Hepatocyte (in vitro differentiated cells): ENCODE data around the gene TUBG1. TPM values are rescaled to one million over a fixed set of nuclear protein-coding genes. Genes with fewer than 3 reads are reported as not detected.

ENCODE experiments used
- DNase-seq: peaks from one replicate; pipeline ENCODE4 v3.0.0-alpha.2; 2016; ENCODE audit warnings: low spot score
- H2AFZ ChIP-seq: fragments of 200-600 bp; sonication (generic); 2 replicates; pipeline ENCODE4 v1.6.0; 2016; ENCODE audit warnings: antibody characterized with exemption, mild to moderate bottlenecking
- H3K27ac ChIP-seq: fragments of 200-600 bp; sonication (generic); 2 replicates; pipeline ENCODE4 v1.5.1; 2016; ENCODE audit warnings: mild to moderate bottlenecking
- H3K27me3 ChIP-seq: fragments of 200-600 bp; sonication (generic); 2 replicates; pipeline ENCODE4 v1.6.1; 2016
- H3K36me3 ChIP-seq: fragments of 200-600 bp; sonication (generic); replicated peaks from 2 replicates; pipeline ENCODE4 v1.5.1; 2016; ENCODE audit warnings: low read depth; ENCODE audit not compliant: insufficient read depth
- H3K4me1 ChIP-seq: fragments of 200-600 bp; sonication (generic); 2 replicates; pipeline ENCODE4 v1.5.1; 2016; ENCODE audit warnings: mild to moderate bottlenecking, moderate library complexity; ENCODE audit not compliant: insufficient read depth
- H3K4me2 ChIP-seq: fragments of 200-600 bp; sonication (generic); 2 replicates; pipeline ENCODE4 v1.6.0; 2016
- H3K4me3 ChIP-seq: fragments of 200-600 bp; sonication (generic); 2 replicates; pipeline ENCODE4 v1.5.1; 2016; ENCODE audit warnings: mild to moderate bottlenecking
- H3K79me2 ChIP-seq: fragments of 200-600 bp; sonication (generic); 2 replicates; pipeline ENCODE4 v1.6.0; 2017; ENCODE audit warnings: mild to moderate bottlenecking
- H3K9me2 ChIP-seq: fragments of 200-600 bp; sonication (generic); replicated peaks from 2 replicates; pipeline ENCODE4 v1.6.0; 2017; ENCODE audit warnings: mild to moderate bottlenecking; ENCODE audit not compliant: insufficient read depth
- H3K9me3 ChIP-seq: fragments of 200-600 bp; sonication (generic); 2 replicates; pipeline ENCODE4 v1.5.1; 2016; ENCODE audit warnings: low read depth, mild to moderate bottlenecking
- H4K20me1 ChIP-seq: fragments of 200-600 bp; sonication (generic); 2 replicates; pipeline ENCODE4 v1.6.0; 2016; ENCODE audit warnings: mild to moderate bottlenecking; ENCODE audit not compliant: insufficient read depth, poor library complexity, severe bottlenecking
- CTCF ChIP-seq: fragments of 200-600 bp; sonication (generic); IDR thresholded peaks from 2 replicates; pipeline ENCODE4 v1.5.1; 2016; ENCODE audit warnings: antibody characterized with exemption, mild to moderate bottlenecking; ENCODE audit not compliant: poor library complexity
- EZH2 ChIP-seq: fragments of 200-600 bp; sonication (generic); IDR thresholded peaks from 2 replicates; pipeline ENCODE4 v1.6.1; 2016; ENCODE audit warnings: antibody characterized with exemption, mild to moderate bottlenecking, borderline replicate concordance
- EZH2phosphoT487 ChIP-seq: fragments of 200-600 bp; sonication (generic); IDR thresholded peaks from one replicate; pipeline ENCODE4 v1.6.1; 2018; ENCODE audit warnings: antibody characterized with exemption, mild to moderate bottlenecking, low read depth, moderate library complexity; ENCODE audit not compliant: unreplicated experiment, severe bottlenecking
- WGBS: methylation state at CpG from one replicate; pipeline ENCODE4 v1.1.6; 2016; ENCODE audit warnings: low lambda C conversion rate; ENCODE audit errors: missing lambda C conversion rate; 5-methylcytosine and 5-hydroxymethylcytosine counted together
- polyA plus RNA-seq: library from polyadenylated mRNA; unstranded; fragments of >200 nt; fragmentation: Nextera tagmentation; extraction: Ambion mirVana; gene quantifications from 2 replicates; pipeline ENCODE4 v1.2.1, GENCODE V29; 2016
- total RNA-seq: library from RNA; depleted of rRNA; stranded (reverse); fragments of >200 nt; gene quantifications from 2 replicates; pipeline ENCODE4 v1.2.3, GENCODE V29; 2014

TUBG1 gene
- total and polyA plus RNA-seq, 2 experiments from 2014 or later = 33.7 to 81.2 TPM

- no peak overlapping the region for H3K27ac ChIP-seq
- WGBS = 92% methylated on average over 1 of the region's 1 CpG
Observed at GRCh38 chr17:42585353-42585752, 24.1 kb upstream of the TUBG1 start.

GRCh38 chr17:42586514-42587230, 22.8 kb upstream of the TUBG1 start:
- Histone ChIP-seq H3K4me2 (no peak overlapping the region), H3K4me3 (no peak overlapping the region), H3K4me1 (no peaks in the 10 kb centered on the region), H3K36me3 (no peaks in the 10 kb centered on the region), H3K79me2 (no peaks in the 10 kb centered on the region), H3K9me2 (no peaks in the 10 kb centered on the region), H3K27me3 (no peaks in the 10 kb centered on the region), H3K9me3 (no peaks in the 10 kb centered on the region), H3K27ac (no peak overlapping the region), H4K20me1 (no peaks in the 10 kb centered on the region), H2AFZ (no peak overlapping the region)
- DNase-seq = no peak
- TF ChIP-seq EZH2 (no peak), CTCF (no peak), EZH2phosphoT487 (no peak)
- WGBS = 91% methylated on average over 7 of the region's 7 CpGs

More at GRCh38 chr17:42585353-42585752, 24.1 kb upstream of the TUBG1 start:
- H3K4me2 ChIP-seq = no peak overlapping the region
- no peak for DNase-seq
- no peaks in the 10 kb centered on the region for H4K20me1 ChIP-seq
- H3K27me3 ChIP-seq = no peaks in the 10 kb centered on the region
- no peak for TF ChIP-seq EZH2phosphoT487
- no peaks in the 10 kb centered on the region for H3K36me3 ChIP-seq
- H3K79me2 ChIP-seq = no peaks in the 10 kb centered on the region
- no peaks in the 10 kb centered on the region for H3K9me3 ChIP-seq
- no peak overlapping the region for H3K4me3 ChIP-seq
- no peaks in the 10 kb centered on the region for H3K9me2 ChIP-seq
- no peaks in the 10 kb centered on the region for H3K4me1 ChIP-seq
- no peak overlapping the region for H2AFZ ChIP-seq

GRCh38 chr17:42590886-42591285, 18.6 kb upstream of the TUBG1 start:
- no peak for DNase-seq
- H3K79me2 ChIP-seq = peaks cover 31% of the 10 kb centered on the region
- H3K4me1 ChIP-seq = no peaks in the 10 kb centered on the region
- no peaks in the 10 kb centered on the region for H4K20me1 ChIP-seq
- WGBS = 90% methylated on average over 2 of the region's 2 CpGs
- no peaks in the 10 kb centered on the region for H3K9me3 ChIP-seq
- H3K27me3 ChIP-seq = no peaks in the 10 kb centered on the region
- H3K9me2 ChIP-seq = no peaks in the 10 kb centered on the region
- no peak overlapping the region for H2AFZ ChIP-seq
- no peak overlapping the region for H3K4me2 ChIP-seq
- H3K36me3 ChIP-seq = no peaks in the 10 kb centered on the region
- H3K27ac ChIP-seq = no peak overlapping the region
- no peak overlapping the region for H3K4me3 ChIP-seq
- TF ChIP-seq EZH2phosphoT487 = no peak
- TF ChIP-seq CTCF = no peak
- TF ChIP-seq EZH2 = no peak

GRCh38 chr17:42591411-42591810, 18.1 kb upstream of the TUBG1 start:
- Histone ChIP-seq H3K4me1 (no peaks in the 10 kb centered on the region), H3K27me3 (no peaks in the 10 kb centered on the region), H3K9me2 (no peaks in the 10 kb centered on the region), H2AFZ (no peak overlapping the region), H3K4me2 (no peak overlapping the region), H3K4me3 (no peak overlapping the region), H3K36me3 (no peaks in the 10 kb centered on the region), H3K27ac (no peak overlapping the region), H3K79me2 (peaks cover 34% of the 10 kb centered on the region), H4K20me1 (no peaks in the 10 kb centered on the region), H3K9me3 (no peaks in the 10 kb centered on the region)
- 96% methylated on average over 9 of the region's 9 CpGs for WGBS
- no peak for TF ChIP-seq CTCF
- TF ChIP-seq EZH2 = no peak
- TF ChIP-seq EZH2phosphoT487 = no peak
- DNase-seq = no peak
